Breast epithelium (tissue), 4 donors: ENCODE measurements around the gene NPAS4. TPM values are rescaled to one million over a fixed set of nuclear protein-coding genes. Genes with fewer than 3 reads are reported as not detected.
"Not testable (repeated sequence)": the region's sequence is repeated elsewhere in the genome, so short reads cannot be mapped to it uniquely, and the experiment has no call there.

ENCODE experiments used
- DNase-seq, 2 donors: peaks; one replicate each; pipeline ENCODE4 v3.0.0-alpha.2; 2019; ENCODE audit warnings: low spot score in 2 of 2
- H3K27ac ChIP-seq, 2 donors: fragments of 200-600 bp; sonication (generic) in 1 of 2; one replicate each; pipeline ENCODE4 v1.5.1; 2016 to 2019; ENCODE audit warnings: mild to moderate bottlenecking in 1 of 2
- H3K27me3 ChIP-seq, 2 donors: fragments of 200-600 bp; sonication (generic) in 1 of 2; one replicate each; pipeline versions ENCODE4 v1.5.1 to v1.6.0; 2017 to 2019; ENCODE audit warnings: control low read depth in 1 of 2, mild to moderate bottlenecking in 1 of 2
- H3K36me3 ChIP-seq: fragments of 200-600 bp; one replicate; pipeline ENCODE4 v1.5.1; 2019
- H3K4me1 ChIP-seq, 2 donors: fragments of 200-600 bp; sonication (generic); one replicate each; pipeline ENCODE4 v1.5.1; 2016 to 2019; ENCODE audit warnings: control low read depth in 1 of 2
- H3K4me3 ChIP-seq, 3 donors: fragments of 200-600 bp; sonication (generic); 1 replicate in 2 of 3; 2 replicates in 1 of 3; pipeline ENCODE4 v1.5.1; 2016 to 2019; ENCODE audit warnings: mild to moderate bottlenecking in 3 of 3, moderate library complexity in 2 of 3
- H3K9me3 ChIP-seq, 2 donors: fragments of 200-600 bp; sonication (generic) in 1 of 2; one replicate each; pipeline ENCODE4 v1.5.1; 2016 to 2019; ENCODE audit warnings: control low read depth in 1 of 2
- POLR2A ChIP-seq: fragments of 450-650 bp; IDR thresholded peaks from one replicate; pipeline ENCODE4 v1.6.1; 2016; ENCODE audit warnings: antibody characterized with exemption, mild to moderate bottlenecking, moderate library complexity
- POLR2AphosphoS5 ChIP-seq, 3 donors: sonication (generic); formaldehyde crosslinking; IDR thresholded peaks; one replicate each; pipeline ENCODE4 v1.6.1; 2017; ENCODE audit warnings: antibody characterized with exemption in 3 of 3
- intact Hi-C: fragments of 100-400 bp; cut with DNase I; formaldehyde crosslinking; loops from one replicate; pipeline ENCODE4 v1.15.1; 2023; ENCODE audit warnings: low total_unique reads
- total RNA-seq, 3 donors: library from RNA; depleted of rRNA; stranded (reverse); fragments of >200 nt; gene quantifications; one replicate each; pipeline ENCODE4 v1.1.0, GENCODE V29; 2016
- TF ChIP-seq, protein P1 (sequence below), 3 donors: fragments of 450-650 bp; IDR thresholded peaks; one replicate each; pipeline ENCODE4 v1.5.1; 2016 to 2017; ENCODE audit warnings: antibody characterized with exemption in 3 of 3, mild to moderate bottlenecking in 3 of 3, moderate library complexity in 3 of 3

Gene NPAS4
- not detected for total RNA-seq

GRCh38 chr11:66420671-66421476, at the start of gene NPAS4:
NPAS4 (plus strand) TSS chr11:66421035; CDS start chr11:66421180, 145 bp downstream.
- peaks cover 7 to 15% of the 10 kb centered on the region in 2 donors for H3K27me3 ChIP-seq
- intact Hi-C loops, result no loop called here
- no peak within 1 kb of the TSS for H3K4me3 ChIP-seq
- no peaks in the 10 kb centered on the region for H3K4me1 ChIP-seq
- no peak for DNase-seq
- no peaks in the 10 kb centered on the region for H3K9me3 ChIP-seq
- no peak within 1 kb of the TSS for H3K27ac ChIP-seq
- H3K36me3 ChIP-seq, result no peaks in the 10 kb centered on the region
- TF ChIP-seq, protein P1, sequence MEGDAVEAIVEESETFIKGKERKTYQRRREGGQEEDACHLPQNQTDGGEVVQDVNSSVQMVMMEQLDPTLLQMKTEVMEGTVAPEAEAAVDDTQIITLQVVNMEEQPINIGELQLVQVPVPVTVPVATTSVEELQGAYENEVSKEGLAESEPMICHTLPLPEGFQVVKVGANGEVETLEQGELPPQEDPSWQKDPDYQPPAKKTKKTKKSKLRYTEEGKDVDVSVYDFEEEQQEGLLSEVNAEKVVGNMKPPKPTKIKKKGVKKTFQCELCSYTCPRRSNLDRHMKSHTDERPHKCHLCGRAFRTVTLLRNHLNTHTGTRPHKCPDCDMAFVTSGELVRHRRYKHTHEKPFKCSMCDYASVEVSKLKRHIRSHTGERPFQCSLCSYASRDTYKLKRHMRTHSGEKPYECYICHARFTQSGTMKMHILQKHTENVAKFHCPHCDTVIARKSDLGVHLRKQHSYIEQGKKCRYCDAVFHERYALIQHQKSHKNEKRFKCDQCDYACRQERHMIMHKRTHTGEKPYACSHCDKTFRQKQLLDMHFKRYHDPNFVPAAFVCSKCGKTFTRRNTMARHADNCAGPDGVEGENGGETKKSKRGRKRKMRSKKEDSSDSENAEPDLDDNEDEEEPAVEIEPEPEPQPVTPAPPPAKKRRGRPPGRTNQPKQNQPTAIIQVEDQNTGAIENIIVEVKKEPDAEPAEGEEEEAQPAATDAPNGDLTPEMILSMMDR (IDR thresholded peaks at IDR 0.05), result no peak
- TF ChIP-seq POLR2A, result no peak
- no peak for TF ChIP-seq POLR2AphosphoS5 (IDR thresholded peaks at IDR 0.05)

DNA sequence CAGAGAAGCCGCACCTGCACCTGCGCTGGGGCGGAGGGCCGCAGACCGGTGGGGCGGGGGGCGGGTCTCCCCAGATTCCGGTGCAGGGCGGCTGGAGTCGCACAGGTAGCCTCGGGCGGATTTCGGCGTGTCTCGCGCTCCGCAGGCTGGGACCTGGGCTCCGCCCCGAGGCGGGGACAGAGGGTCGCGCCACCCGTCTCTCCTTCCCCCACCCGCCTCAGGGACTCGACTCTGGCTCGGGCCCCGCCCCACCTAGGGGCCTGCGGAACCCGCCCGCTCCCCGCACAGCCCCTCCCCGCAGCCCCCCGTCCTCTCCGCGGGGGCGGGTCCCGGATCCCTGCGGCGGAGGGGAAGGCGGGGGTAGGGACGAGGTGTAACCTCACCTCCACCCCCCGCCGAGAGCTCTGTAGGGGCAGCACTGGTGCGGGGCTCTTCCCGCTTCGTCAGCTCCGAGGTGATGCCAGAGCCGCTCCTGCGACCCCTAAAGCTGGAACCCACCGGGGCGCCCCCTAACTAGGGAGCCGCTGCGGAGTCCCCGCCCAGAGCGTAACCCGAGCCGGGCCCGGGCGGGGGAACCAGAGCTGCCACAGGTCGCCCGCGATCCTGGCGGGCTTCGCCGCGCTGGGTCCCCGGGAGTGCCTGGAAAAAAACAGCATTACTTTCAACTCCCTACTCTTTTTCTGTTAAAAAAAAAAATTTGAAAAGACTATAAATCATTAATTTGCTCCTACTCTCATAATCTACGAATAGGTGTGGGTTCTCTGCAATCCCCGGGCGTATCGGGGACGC, 49.0 kb upstream of the NPAS4 start, which contains the start of gene SLC29A2:
Gene SLC29A2, minus strand, starts transcription at position 134 of the 789 bp plus-strand sequence. CDS start 169 bp downstream, outside the sequence.
- intact Hi-C loops, result no loop called here
- H3K27ac ChIP-seq, result peak within 1 kb of the TSS; percentile 89 to 90
- H3K4me1 ChIP-seq, result no peaks in the 10 kb centered on the region
- H3K36me3 ChIP-seq, result no peaks in the 10 kb centered on the region
- TF ChIP-seq POLR2A (peak; percentile 8), POLR2AphosphoS5 (IDR thresholded peaks at IDR 0.05) (no peak)
- H3K27me3 ChIP-seq, result no peaks in the 10 kb centered on the region
- H3K4me3 ChIP-seq, result peak within 1 kb of the TSS; percentile 61 to 89 (median 77)
- peak; percentile 75 to 88 for DNase-seq
- no peaks in the 10 kb centered on the region for H3K9me3 ChIP-seq

DNA sequence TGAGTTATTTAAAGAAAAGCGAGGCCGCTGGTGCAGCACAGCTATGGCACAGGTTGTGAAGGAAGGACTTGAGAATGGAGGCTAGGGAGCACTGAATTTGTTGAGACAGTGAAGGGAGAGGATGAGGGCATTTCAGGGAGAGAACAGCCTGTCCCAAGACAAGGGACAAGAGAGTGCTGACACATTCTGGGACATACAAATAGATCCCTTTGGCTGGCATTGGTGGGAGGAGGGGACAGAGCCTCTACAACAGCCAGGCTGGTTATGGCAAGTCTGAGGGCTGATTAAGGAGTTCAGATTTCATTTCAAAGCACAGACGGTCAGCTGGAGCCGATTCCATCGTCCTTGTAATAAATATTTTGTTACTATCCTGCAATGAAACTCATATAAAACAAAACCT, 47.6 kb upstream of the NPAS4 start:
- DNase-seq, result peak in 1 of 2 donors; percentile 26
- Histone ChIP-seq H3K27me3 (no peaks in the 10 kb centered on the region), H3K4me1 (no peaks in the 10 kb centered on the region), H3K36me3 (no peaks in the 10 kb centered on the region), H3K4me3 (no peak overlapping the region), H3K27ac (no peak overlapping the region), H3K9me3 (no peaks in the 10 kb centered on the region)
- intact Hi-C loops, result no loop called here
- TF ChIP-seq POLR2AphosphoS5 (IDR thresholded peaks at IDR 0.05), result no peak
- no peak for TF ChIP-seq POLR2A
- TF ChIP-seq, protein P1 (IDR thresholded peaks at IDR 0.05), result no peak

DNA sequence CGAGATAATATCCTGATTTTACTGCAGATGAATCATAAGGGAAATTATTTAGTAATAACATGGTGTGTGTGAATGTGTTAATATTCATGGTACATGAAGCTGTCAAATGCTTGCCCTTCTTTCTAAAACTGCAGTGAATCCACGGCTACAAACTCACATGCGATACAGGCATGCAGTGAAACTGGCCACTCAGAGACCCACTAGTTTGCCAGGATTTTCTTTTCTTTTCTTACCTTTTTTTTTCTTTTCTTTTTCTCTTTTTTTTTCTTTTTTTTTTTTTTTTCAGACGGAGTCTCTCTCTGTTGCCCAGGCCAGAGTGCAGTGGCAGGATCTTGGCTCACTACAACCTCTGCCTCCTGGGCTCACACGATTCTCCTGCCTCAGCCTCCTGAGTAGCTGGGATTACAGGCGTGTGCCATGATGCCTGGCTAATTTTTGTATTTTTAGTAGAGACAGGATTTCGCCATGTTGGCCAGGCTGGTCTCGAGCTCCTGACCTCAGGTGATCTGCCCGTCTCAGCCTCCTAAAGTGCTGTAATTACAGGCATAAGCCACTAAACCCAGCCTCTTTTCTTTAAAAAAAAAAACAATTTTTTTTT, 47.0 kb upstream of the NPAS4 start:
- DNase-seq, H3K4me1 ChIP-seq, H3K9me3 ChIP-seq, intact Hi-C loops, H3K36me3 ChIP-seq, H3K4me3 ChIP-seq, H3K27me3 ChIP-seq, H3K27ac ChIP-seq: not testable (repeated sequence)

DNA sequence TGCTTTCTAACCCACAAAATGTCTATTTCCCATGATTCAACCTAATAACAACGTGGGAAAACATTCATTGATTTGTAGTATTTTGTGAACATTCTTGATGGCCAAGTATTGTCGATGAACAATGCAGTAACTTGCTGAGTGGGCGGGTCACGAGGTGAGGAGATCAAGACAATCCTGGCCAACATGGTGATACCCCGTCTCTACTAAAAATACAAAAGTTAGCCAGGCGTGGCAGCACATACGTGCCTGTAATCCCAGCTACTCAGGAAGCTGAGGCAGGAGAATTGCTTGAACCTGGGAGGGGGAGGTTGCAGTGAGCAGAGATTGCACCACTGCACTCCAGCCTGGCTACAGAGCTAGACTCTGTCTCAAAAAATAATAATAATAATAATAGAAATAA, 40.6 kb upstream of the NPAS4 start:
- DNase-seq, H3K4me3 ChIP-seq, H3K4me1 ChIP-seq, H3K36me3 ChIP-seq, H3K27me3 ChIP-seq, H3K27ac ChIP-seq, H3K9me3 ChIP-seq, intact Hi-C loops: not testable (repeated sequence)

GRCh38 chr11:66384316-66384715, 36.5 kb upstream of the NPAS4 start:
- DNase-seq, H3K4me1 ChIP-seq, H3K36me3 ChIP-seq, intact Hi-C loops, H3K4me3 ChIP-seq, H3K27me3 ChIP-seq, H3K9me3 ChIP-seq, H3K27ac ChIP-seq: not testable (repeated sequence)
